Measurements from ENCODE around the gene CYB5RL.
"Not testable (repeated sequence)": the region's sequence is repeated elsewhere in the genome, so short reads cannot be mapped to it uniquely, and the experiment has no call there.

The CYB5RL gene

GRCh38 chr1:54237586-54237985 is 37.8 kb upstream of the CYB5RL start:
- no peak for TF ChIP-seq CTCF (IDR thresholded peaks at IDR 0.05; ENCODE audit: low read depth, low read length, missing control alignments)
- H3K4me3 ChIP-seq (ENCODE audit: low read depth, low read length) = no peak overlapping the region
- no peak for DNase-seq (ENCODE audit: low read depth)
- in situ Hi-C loops (cut with HindIII; ENCODE audit: low sequenced_read_pairs) = no loop called here

DNA sequence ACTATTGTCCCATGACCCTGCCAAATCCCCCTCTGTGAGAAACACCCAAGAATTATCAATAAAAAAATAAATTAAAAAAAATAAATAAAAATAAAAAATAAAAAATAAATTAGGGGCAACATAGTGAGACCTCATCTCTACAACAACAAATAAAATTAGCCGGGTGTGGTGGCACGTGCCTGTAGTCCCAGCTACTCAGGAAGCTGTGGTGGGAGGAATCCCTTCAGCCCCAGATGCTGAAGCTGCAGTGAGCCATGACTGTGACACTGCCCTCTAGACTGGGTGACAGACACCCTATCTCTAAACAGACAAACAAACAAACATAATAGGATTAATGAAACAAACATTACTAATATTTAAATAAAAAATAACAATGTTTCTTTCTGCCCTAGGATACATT is 34.5 kb upstream of the CYB5RL start:
- no peak overlapping the region for H3K4me3 ChIP-seq (ENCODE audit: low read depth, low read length)
- no peak for DNase-seq (ENCODE audit: low read depth)
- TF ChIP-seq CTCF (IDR thresholded peaks at IDR 0.05; ENCODE audit: low read depth, low read length, missing control alignments) = no peak
- in situ Hi-C loops (cut with HindIII; ENCODE audit: low sequenced_read_pairs) = no loop called here

DNA sequence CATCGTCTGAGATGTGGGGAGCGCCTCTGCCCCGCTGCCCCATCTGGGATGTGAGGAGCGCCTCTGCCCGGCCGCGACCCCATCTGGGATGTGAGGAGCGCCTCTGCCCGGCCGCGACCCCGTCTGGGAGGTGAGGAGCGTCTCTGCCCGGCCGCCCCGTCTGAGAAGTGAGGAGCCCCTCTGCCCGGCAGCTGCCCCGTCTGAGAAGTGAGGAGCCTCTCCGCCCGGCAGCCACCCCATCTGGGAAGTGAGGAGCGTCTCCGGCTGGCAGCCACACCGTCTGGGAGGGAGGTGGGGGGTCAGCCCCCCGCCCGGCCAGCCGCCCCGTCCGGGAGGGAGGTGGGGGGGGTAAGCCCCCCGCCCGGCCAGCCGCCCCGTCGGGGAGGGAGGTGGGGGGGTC is 33.4 kb upstream of the CYB5RL start:
- H3K4me3 ChIP-seq (ENCODE audit: low read depth, low read length); DNase-seq (ENCODE audit: low read depth); in situ Hi-C loops (cut with HindIII; ENCODE audit: low sequenced_read_pairs): not testable (repeated sequence)

DNA sequence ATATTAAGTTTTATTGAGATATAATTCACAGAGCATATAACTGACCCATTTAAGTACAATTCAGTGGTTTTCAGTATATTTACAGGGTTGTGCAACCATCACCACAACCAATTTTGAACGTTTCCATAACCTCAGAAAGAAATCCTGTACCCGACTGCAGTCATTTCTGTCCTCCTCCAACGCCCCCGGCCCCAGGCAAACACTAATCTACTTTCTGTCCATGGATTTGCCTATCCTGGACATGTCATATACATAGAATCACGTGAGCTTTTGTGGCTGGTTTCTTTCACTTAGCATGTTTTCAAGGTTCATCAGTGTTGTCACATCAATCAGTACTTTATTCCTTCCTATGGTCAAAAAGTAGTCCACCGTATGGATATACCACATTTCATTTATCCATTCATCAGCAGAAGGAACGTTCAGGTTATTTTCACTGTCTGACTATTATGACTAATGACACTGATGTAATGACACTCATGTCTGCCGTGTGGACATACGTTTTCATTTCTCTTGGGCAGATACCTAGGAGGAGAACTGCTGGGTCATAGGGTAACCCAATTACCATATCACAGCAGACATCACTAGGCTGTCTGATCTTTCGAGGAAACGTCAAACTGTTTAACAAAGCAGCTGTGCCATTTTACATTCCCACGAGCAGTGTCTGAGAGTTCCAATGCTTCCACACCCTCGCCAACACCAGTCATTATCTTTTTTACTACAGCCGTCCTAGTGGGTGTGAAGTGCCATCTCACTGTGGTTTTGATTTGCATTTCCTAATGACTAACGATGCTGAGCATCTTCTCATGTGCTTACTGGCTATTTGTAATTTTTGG is 30.9 kb upstream of the CYB5RL start:
- no peak overlapping the region for H3K4me3 ChIP-seq (ENCODE audit: low read depth, low read length)
- no peak for DNase-seq (ENCODE audit: low read depth)
- in situ Hi-C loops (cut with HindIII; ENCODE audit: low sequenced_read_pairs) = no loop called here
- no peak for TF ChIP-seq CTCF (IDR thresholded peaks at IDR 0.05; ENCODE audit: low read depth, low read length, missing control alignments)

- no peak for TF ChIP-seq CTCF (IDR thresholded peaks at IDR 0.05; ENCODE audit: low read depth, low read length, missing control alignments)
- in situ Hi-C loops (cut with HindIII; ENCODE audit: low sequenced_read_pairs) = no loop called here
- no peak overlapping the region for H3K4me3 ChIP-seq (ENCODE audit: low read depth, low read length)
- no peak for DNase-seq (ENCODE audit: low read depth)
Measured at GRCh38 chr1:54229281-54229891, 29.6 kb upstream of the CYB5RL start.

DNA sequence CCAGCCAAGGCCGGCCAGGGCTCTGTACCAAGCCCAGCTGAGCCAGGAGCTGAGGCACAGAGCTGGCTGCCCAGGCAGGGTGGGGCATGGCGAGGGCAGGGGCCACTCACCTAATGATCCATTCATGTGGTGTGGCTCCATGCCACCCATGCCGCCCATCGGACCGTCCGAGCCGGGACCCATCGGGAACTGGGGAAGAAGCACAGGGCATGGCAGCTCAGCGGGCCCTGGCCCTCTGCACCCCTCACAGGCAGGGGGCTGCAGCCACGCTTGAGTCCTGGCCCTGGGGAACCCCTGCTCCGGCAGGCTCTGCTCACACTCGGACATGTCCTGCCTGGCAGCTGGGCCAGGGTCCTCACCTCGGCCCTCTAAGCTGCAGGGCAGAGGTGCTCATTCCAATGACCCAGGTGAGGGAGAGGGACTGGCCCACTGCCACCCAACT is 28.8 kb upstream of the CYB5RL start:
- no peak for DNase-seq (ENCODE audit: low read depth)
- in situ Hi-C loops (cut with HindIII; ENCODE audit: low sequenced_read_pairs) = no loop called here
- TF ChIP-seq CTCF (IDR thresholded peaks at IDR 0.05; ENCODE audit: low read depth, low read length, missing control alignments) = no peak
- H3K4me3 ChIP-seq (ENCODE audit: low read depth, low read length) = no peak overlapping the region

DNA sequence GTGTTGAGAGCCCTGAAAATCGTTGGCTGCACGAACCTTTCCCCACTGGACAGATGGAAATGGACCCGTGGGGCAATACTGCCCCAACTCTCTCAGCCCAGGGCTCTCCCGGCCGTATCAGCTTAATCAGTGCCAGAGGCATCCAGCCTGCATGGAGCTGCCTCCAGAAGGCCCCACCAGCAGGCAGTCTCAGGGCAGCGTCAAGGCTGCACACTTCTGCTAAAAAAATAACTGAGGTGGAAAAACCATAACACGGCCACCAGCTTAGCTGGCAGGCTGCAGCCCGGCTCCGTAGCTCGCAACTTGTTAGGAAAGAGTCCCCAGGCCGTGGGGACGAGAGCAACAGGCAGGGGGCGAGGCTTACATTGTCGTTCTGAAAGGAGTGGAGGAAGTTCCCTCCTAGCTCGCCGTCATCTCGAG is 28.1 kb upstream of the CYB5RL start:
- in situ Hi-C loops (cut with HindIII; ENCODE audit: low sequenced_read_pairs) = no loop called here
- TF ChIP-seq CTCF (IDR thresholded peaks at IDR 0.05; ENCODE audit: low read depth, low read length, missing control alignments) = no peak
- H3K4me3 ChIP-seq (ENCODE audit: low read depth, low read length) = no peak overlapping the region
- no peak for DNase-seq (ENCODE audit: low read depth)
